ENCODE results near the gene BCAS3.

BCAS3 gene

DNA sequence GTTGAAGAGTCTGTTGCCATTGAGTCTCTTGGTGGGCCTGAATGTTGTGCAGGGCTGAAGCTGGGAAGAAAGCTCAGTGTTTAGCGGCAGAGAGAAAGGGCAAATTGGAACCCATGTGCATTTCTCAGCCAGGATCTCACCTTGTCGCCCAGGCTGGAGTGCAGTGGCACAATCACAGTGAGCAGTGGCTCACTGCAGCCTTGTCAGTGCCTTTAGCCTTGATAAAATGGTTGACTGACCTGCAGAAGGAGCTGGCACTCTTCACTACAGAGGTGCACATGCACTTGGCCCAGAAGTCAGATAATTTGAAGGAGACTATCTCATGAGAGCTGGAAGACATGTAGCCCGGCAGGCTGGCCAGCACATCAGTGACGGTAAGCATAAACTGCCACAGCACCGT lies 597.7 kb downstream of the BCAS3 start:
- Histone ChIP-seq H3K9me2 (ENCODE audit: low read depth, low read length) (no peaks in the 10 kb centered on the region), H3K79me2 (ENCODE audit: insufficient read depth, low read length) (no peaks in the 10 kb centered on the region), H3K4me1 (ENCODE audit: insufficient read depth, low read length, severe bottlenecking) (peaks cover 14% of the 10 kb centered on the region), H3K4me3 (ENCODE audit: low read depth, low read length, poor library complexity, severe bottlenecking) (no peak overlapping the region), H3K27me3 (ENCODE audit: insufficient read depth, low read length) (no peaks in the 10 kb centered on the region), H2AFZ (ENCODE audit: low read length) (no peak overlapping the region), H3K27ac (ENCODE audit: low read depth, low read length, poor library complexity, severe bottlenecking) (no peak overlapping the region), H4K20me1 (ENCODE audit: insufficient read depth, low read length) (no peaks in the 10 kb centered on the region), H3K9ac (ENCODE audit: low read length) (no peak overlapping the region), H3K4me2 (ENCODE audit: low read length) (no peak overlapping the region), H3K9me3 (ENCODE audit: low read length) (peaks cover 2% of the 10 kb centered on the region; the same call in 1 of the 2 replicates), H3F3A (ENCODE audit: insufficient read depth, low read length) (no peaks in the 10 kb centered on the region), H3K36me3 (ENCODE audit: insufficient read depth, low read length) (no peaks in the 10 kb centered on the region)
- no peak for TF ChIP-seq CTCF (IDR thresholded peaks at IDR 0.05; ENCODE audit: low read length)
- TF ChIP-seq EZH2 (IDR thresholded peaks at IDR 0.05; ENCODE audit: borderline replicate concordance, low read length), result no peak

GRCh38 chr17:61276806-61277205 lies 599.2 kb downstream of the BCAS3 start:
- no peaks in the 10 kb centered on the region for H4K20me1 ChIP-seq (ENCODE audit: insufficient read depth, low read length)
- no peak overlapping the region for H3K4me3 ChIP-seq (ENCODE audit: low read depth, low read length, poor library complexity, severe bottlenecking)
- H3K9me2 ChIP-seq (ENCODE audit: low read depth, low read length), result no peaks in the 10 kb centered on the region
- H3F3A ChIP-seq (ENCODE audit: insufficient read depth, low read length), result no peaks in the 10 kb centered on the region
- H3K36me3 ChIP-seq (ENCODE audit: insufficient read depth, low read length), result no peaks in the 10 kb centered on the region
- peaks cover 2% of the 10 kb centered on the region; the same call in 1 of the 2 replicates for H3K9me3 ChIP-seq (ENCODE audit: low read length)
- no peak for TF ChIP-seq CTCF (IDR thresholded peaks at IDR 0.05; ENCODE audit: low read length)
- TF ChIP-seq EZH2 (IDR thresholded peaks at IDR 0.05; ENCODE audit: borderline replicate concordance, low read length), result no peak
- no peak overlapping the region for H3K27ac ChIP-seq (ENCODE audit: low read depth, low read length, poor library complexity, severe bottlenecking)
- no peak overlapping the region for H2AFZ ChIP-seq (ENCODE audit: low read length)
- no peak overlapping the region for H3K9ac ChIP-seq (ENCODE audit: low read length)
- H3K4me1 ChIP-seq (ENCODE audit: insufficient read depth, low read length, severe bottlenecking), result peaks cover 14% of the 10 kb centered on the region
- H3K79me2 ChIP-seq (ENCODE audit: insufficient read depth, low read length), result no peaks in the 10 kb centered on the region
- H3K4me2 ChIP-seq (ENCODE audit: low read length), result no peak overlapping the region
- H3K27me3 ChIP-seq (ENCODE audit: insufficient read depth, low read length), result no peaks in the 10 kb centered on the region

- Histone ChIP-seq H3F3A (ENCODE audit: insufficient read depth, low read length) (no peaks in the 10 kb centered on the region), H3K9me2 (ENCODE audit: low read depth, low read length) (no peaks in the 10 kb centered on the region)
Observed at GRCh38 chr17:61279476-61280145, 602.0 kb downstream of the BCAS3 start.

More at GRCh38 chr17:61279476-61280145, 602.0 kb downstream of the BCAS3 start:
- H3K4me3 ChIP-seq (ENCODE audit: low read depth, low read length, poor library complexity, severe bottlenecking), result no peak overlapping the region
- H3K27ac ChIP-seq (ENCODE audit: low read depth, low read length, poor library complexity, severe bottlenecking), result peak overlapping the region; percentile 4
- no peaks in the 10 kb centered on the region for H3K27me3 ChIP-seq (ENCODE audit: insufficient read depth, low read length)
- no peaks in the 10 kb centered on the region for H4K20me1 ChIP-seq (ENCODE audit: insufficient read depth, low read length)
- H3K9ac ChIP-seq (ENCODE audit: low read length), result no peak overlapping the region
- H3K36me3 ChIP-seq (ENCODE audit: insufficient read depth, low read length), result no peaks in the 10 kb centered on the region
- peaks cover 2% of the 10 kb centered on the region; the same call in 1 of the 2 replicates for H3K9me3 ChIP-seq (ENCODE audit: low read length)
- no peak for TF ChIP-seq CTCF (IDR thresholded peaks at IDR 0.05; ENCODE audit: low read length)
- TF ChIP-seq EZH2 (IDR thresholded peaks at IDR 0.05; ENCODE audit: borderline replicate concordance, low read length), result no peak
- peaks cover 14% of the 10 kb centered on the region for H3K4me1 ChIP-seq (ENCODE audit: insufficient read depth, low read length, severe bottlenecking)
- H2AFZ ChIP-seq (ENCODE audit: low read length), result no peak overlapping the region
- no peak overlapping the region for H3K4me2 ChIP-seq (ENCODE audit: low read length)
- H3K79me2 ChIP-seq (ENCODE audit: insufficient read depth, low read length), result no peaks in the 10 kb centered on the region

Measured in OCI-LY1 (cell line).